GM23338 (cell line): ENCODE measurements around the gene FYB2. TPM values are rescaled to one million over a fixed set of nuclear protein-coding genes. Genes with fewer than 3 reads are reported as not detected.

Experiments
- ATAC-seq: fragments of 200-7000 bp; cut with Tn5 transposase; 3 replicates; pipeline ENCODE4 v1.9.1; 2020
- DNase-seq: peaks from one replicate; pipeline ENCODE4 v3.0.0-alpha.2; 2015; ENCODE audit warnings: low spot score
- H2AFZ ChIP-seq: fragments of 200-600 bp; sonication (generic); 2 replicates; pipeline ENCODE4 v1.8.0; 2016; ENCODE audit warnings: antibody characterized with exemption, mild to moderate bottlenecking, moderate library complexity
- H3F3A ChIP-seq: fragments of 200-600 bp; sonication (generic); replicated peaks from 2 replicates; pipeline ENCODE4 v1.8.0; 2017; ENCODE audit warnings: antibody characterized with exemption, mixed run types, low read depth
- H3K27ac ChIP-seq: fragments of 200-600 bp; sonication (generic); 2 replicates; pipeline ENCODE4 v1.6.1; 2016; ENCODE audit warnings: low read depth
- H3K27me3 ChIP-seq: fragments of 200-600 bp; sonication (generic); 2 replicates; pipeline ENCODE4 v1.8.0; 2016; ENCODE audit warnings: mild to moderate bottlenecking, mixed run types, moderate library complexity; ENCODE audit not compliant: insufficient read depth
- H3K36me3 ChIP-seq: fragments of 200-600 bp; sonication (generic); 2 replicates; pipeline ENCODE4 v1.8.0; 2016; ENCODE audit warnings: mild to moderate bottlenecking; ENCODE audit not compliant: insufficient read depth
- H3K4me1 ChIP-seq: fragments of 200-600 bp; sonication (generic); 2 replicates; pipeline ENCODE4 v1.8.0; 2016; ENCODE audit warnings: mild to moderate bottlenecking, moderate library complexity; ENCODE audit not compliant: insufficient read depth
- H3K4me2 ChIP-seq: fragments of 200-600 bp; sonication (generic); 2 replicates; pipeline ENCODE4 v1.7.1; 2017; ENCODE audit warnings: mixed run types
- H3K4me3 ChIP-seq: fragments of 200-600 bp; sonication (generic); 2 replicates; pipeline ENCODE4 v1.6.1; 2016; ENCODE audit warnings: mixed run types
- H3K79me2 ChIP-seq: fragments of 200-600 bp; sonication (generic); replicated peaks from 2 replicates; pipeline ENCODE4 v1.8.0; 2017; ENCODE audit warnings: mild to moderate bottlenecking; ENCODE audit not compliant: insufficient read depth
- H3K9me2 ChIP-seq: fragments of 200-600 bp; sonication (generic); 2 replicates; pipeline ENCODE4 v1.8.0; 2017; ENCODE audit not compliant: insufficient read depth
- H4K20me1 ChIP-seq: fragments of 200-600 bp; sonication (generic); replicated peaks from 2 replicates; pipeline ENCODE4 v1.8.0; 2017; ENCODE audit warnings: mild to moderate bottlenecking; ENCODE audit not compliant: insufficient read depth
- H3K27ac Mint-ChIP-seq: 2 replicates; pipeline ENCODE4 v1.8.0; 2020; ENCODE audit warnings: inconsistent platforms, mild to moderate bottlenecking, moderate library complexity, mixed read lengths
- H3K27me3 Mint-ChIP-seq: 3 replicates; pipeline ENCODE4 v1.8.0; 2022; ENCODE audit warnings: low read depth, mild to moderate bottlenecking, moderate library complexity, mixed read lengths, inconsistent platforms; ENCODE audit not compliant: insufficient read depth, poor library complexity
- H3K36me3 Mint-ChIP-seq: 3 replicates; pipeline ENCODE4 v1.8.0; 2021; ENCODE audit warnings: low read depth, mild to moderate bottlenecking, inconsistent platforms, moderate library complexity, mixed read lengths
- H3K4me1 Mint-ChIP-seq: 3 replicates; pipeline ENCODE4 v1.8.0; 2020; ENCODE audit warnings: mild to moderate bottlenecking, inconsistent platforms, mixed read lengths
- H3K4me3 Mint-ChIP-seq: 3 replicates; pipeline ENCODE4 v1.8.0; 2021; ENCODE audit warnings: moderate library complexity, mild to moderate bottlenecking, inconsistent platforms, mixed read lengths
- H3K9me3 Mint-ChIP-seq: 3 replicates; pipeline ENCODE4 v1.8.0; 2020; ENCODE audit warnings: moderate library complexity, mild to moderate bottlenecking, inconsistent platforms, mixed read lengths
- CREB1 ChIP-seq: fragments of 250-450 bp; sonication (Bioruptor Pico); IDR thresholded peaks from 2 replicates; pipeline ENCODE4 v1.5.0; 2020; ENCODE audit warnings: low read depth, mild to moderate bottlenecking, moderate library complexity
- EZH2 ChIP-seq: fragments of 200-600 bp; sonication (generic); IDR thresholded peaks from one replicate; pipeline ENCODE4 v1.8.0; 2017; ENCODE audit warnings: antibody characterized with exemption, mild to moderate bottlenecking, low read depth; ENCODE audit not compliant: unreplicated experiment
- EZH2phosphoT487 ChIP-seq: fragments of 200-600 bp; sonication (generic); IDR thresholded peaks from one replicate; pipeline ENCODE4 v1.8.1; 2018; ENCODE audit warnings: antibody characterized with exemption; ENCODE audit not compliant: unreplicated experiment
- JUNB ChIP-seq: IDR thresholded peaks from one replicate; pipeline ENCODE4 v1.6.1; 2016; ENCODE audit warnings: antibody characterized with exemption; ENCODE audit not compliant: unreplicated experiment
- NANOG ChIP-seq: IDR thresholded peaks from 2 replicates; pipeline ENCODE4 v1.6.1; 2016; ENCODE audit warnings: antibody characterized with exemption, borderline replicate concordance
- POLR2AphosphoS5 ChIP-seq: IDR thresholded peaks from 2 replicates; pipeline ENCODE4 v1.6.1; 2016; ENCODE audit warnings: antibody characterized with exemption, low read depth
- STAT1 ChIP-seq: IDR thresholded peaks from one replicate; pipeline ENCODE4 v1.6.1; 2016; ENCODE audit warnings: antibody characterized with exemption; ENCODE audit not compliant: unreplicated experiment
- ZNF114 ChIP-seq: fragments of 250-450 bp; sonication (Bioruptor Pico); IDR thresholded peaks from 2 replicates; pipeline ENCODE4 v1.5.0; 2020; ENCODE audit warnings: mild to moderate bottlenecking, moderate library complexity
- ZNF331 ChIP-seq: fragments of 250-450 bp; sonication (Bioruptor Pico); IDR thresholded peaks from 2 replicates; pipeline ENCODE4 v1.5.0; 2020; ENCODE audit warnings: low read depth, mild to moderate bottlenecking, moderate library complexity
- polyA plus RNA-seq: library from polyadenylated mRNA; unstranded; fragments of >200 nt; fragmentation: Nextera tagmentation; extraction: Ambion mirVana; gene quantifications from 2 replicates; pipeline ENCODE4 v1.2.1, GENCODE V29; 2016
- total RNA-seq: library from RNA; depleted of rRNA; stranded (reverse); fragments of >200 nt; shearing (Covaris generic); gene quantifications from 2 replicates; pipeline ENCODE4 v1.2.3, GENCODE V29; 2014
- TF ChIP-seq, protein P1 (sequence below): fragments of 250-450 bp; sonication (Bioruptor Pico); IDR thresholded peaks from 2 replicates; pipeline ENCODE4 v1.5.0; 2020; ENCODE audit warnings: mild to moderate bottlenecking, moderate library complexity
- TF ChIP-seq, protein P2 (sequence below): IDR thresholded peaks from 2 replicates; pipeline ENCODE4 v1.6.1; 2016; ENCODE audit warnings: antibody characterized with exemption
- TF ChIP-seq, protein P3 (sequence below), 2 experiments: fragments of 200-600 bp in 1 of 2; sonication (generic) in 1 of 2; conservative IDR thresholded peaks; 2 replicates each; pipeline versions ENCODE4 v1.5.1 to v1.6.1; 2016 to 2017; ENCODE audit warnings: antibody characterized with exemption in 2 of 2, low read depth in 2 of 2, mild to moderate bottlenecking in 2 of 2, moderate library complexity in 1 of 2
- TF ChIP-seq, protein P4 (sequence below): IDR thresholded peaks from one replicate; pipeline ENCODE4 v1.6.1; 2018; ENCODE audit warnings: antibody characterized with exemption; ENCODE audit not compliant: unreplicated experiment

FYB2 gene
- total and polyA plus RNA-seq, 2 experiments from 2014 or later: 0.39 TPM; not detected in 1

DNA sequence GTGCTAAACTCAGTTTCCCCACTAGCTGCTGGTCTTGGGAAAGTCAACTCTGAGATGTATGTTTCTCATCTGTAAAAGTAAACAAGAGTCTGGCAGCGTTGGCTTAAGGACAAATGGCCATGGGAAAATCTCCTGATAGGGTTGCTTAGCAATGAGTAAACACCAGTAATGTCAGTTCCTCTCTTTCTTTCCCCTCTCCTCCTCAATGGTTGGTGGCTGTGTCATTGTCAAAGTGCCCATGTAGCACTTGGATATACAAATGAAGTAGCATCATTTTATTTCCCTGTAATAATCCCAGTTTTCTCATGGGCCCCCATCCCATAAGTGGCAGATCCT, 2.2 kb upstream of the FYB2 start:
- peaks cover 8% of the 10 kb centered on the region; the same call in 1 of the 2 replicates for H3K4me1 ChIP-seq
- no peaks in the 10 kb centered on the region for H3K9me3 Mint-ChIP-seq
- no peak for TF ChIP-seq ZNF114 (CRISPR knock-in tag)
- TF ChIP-seq CREB1: no peak
- TF ChIP-seq EZH2phosphoT487: no peak
- TF ChIP-seq, protein P1, sequence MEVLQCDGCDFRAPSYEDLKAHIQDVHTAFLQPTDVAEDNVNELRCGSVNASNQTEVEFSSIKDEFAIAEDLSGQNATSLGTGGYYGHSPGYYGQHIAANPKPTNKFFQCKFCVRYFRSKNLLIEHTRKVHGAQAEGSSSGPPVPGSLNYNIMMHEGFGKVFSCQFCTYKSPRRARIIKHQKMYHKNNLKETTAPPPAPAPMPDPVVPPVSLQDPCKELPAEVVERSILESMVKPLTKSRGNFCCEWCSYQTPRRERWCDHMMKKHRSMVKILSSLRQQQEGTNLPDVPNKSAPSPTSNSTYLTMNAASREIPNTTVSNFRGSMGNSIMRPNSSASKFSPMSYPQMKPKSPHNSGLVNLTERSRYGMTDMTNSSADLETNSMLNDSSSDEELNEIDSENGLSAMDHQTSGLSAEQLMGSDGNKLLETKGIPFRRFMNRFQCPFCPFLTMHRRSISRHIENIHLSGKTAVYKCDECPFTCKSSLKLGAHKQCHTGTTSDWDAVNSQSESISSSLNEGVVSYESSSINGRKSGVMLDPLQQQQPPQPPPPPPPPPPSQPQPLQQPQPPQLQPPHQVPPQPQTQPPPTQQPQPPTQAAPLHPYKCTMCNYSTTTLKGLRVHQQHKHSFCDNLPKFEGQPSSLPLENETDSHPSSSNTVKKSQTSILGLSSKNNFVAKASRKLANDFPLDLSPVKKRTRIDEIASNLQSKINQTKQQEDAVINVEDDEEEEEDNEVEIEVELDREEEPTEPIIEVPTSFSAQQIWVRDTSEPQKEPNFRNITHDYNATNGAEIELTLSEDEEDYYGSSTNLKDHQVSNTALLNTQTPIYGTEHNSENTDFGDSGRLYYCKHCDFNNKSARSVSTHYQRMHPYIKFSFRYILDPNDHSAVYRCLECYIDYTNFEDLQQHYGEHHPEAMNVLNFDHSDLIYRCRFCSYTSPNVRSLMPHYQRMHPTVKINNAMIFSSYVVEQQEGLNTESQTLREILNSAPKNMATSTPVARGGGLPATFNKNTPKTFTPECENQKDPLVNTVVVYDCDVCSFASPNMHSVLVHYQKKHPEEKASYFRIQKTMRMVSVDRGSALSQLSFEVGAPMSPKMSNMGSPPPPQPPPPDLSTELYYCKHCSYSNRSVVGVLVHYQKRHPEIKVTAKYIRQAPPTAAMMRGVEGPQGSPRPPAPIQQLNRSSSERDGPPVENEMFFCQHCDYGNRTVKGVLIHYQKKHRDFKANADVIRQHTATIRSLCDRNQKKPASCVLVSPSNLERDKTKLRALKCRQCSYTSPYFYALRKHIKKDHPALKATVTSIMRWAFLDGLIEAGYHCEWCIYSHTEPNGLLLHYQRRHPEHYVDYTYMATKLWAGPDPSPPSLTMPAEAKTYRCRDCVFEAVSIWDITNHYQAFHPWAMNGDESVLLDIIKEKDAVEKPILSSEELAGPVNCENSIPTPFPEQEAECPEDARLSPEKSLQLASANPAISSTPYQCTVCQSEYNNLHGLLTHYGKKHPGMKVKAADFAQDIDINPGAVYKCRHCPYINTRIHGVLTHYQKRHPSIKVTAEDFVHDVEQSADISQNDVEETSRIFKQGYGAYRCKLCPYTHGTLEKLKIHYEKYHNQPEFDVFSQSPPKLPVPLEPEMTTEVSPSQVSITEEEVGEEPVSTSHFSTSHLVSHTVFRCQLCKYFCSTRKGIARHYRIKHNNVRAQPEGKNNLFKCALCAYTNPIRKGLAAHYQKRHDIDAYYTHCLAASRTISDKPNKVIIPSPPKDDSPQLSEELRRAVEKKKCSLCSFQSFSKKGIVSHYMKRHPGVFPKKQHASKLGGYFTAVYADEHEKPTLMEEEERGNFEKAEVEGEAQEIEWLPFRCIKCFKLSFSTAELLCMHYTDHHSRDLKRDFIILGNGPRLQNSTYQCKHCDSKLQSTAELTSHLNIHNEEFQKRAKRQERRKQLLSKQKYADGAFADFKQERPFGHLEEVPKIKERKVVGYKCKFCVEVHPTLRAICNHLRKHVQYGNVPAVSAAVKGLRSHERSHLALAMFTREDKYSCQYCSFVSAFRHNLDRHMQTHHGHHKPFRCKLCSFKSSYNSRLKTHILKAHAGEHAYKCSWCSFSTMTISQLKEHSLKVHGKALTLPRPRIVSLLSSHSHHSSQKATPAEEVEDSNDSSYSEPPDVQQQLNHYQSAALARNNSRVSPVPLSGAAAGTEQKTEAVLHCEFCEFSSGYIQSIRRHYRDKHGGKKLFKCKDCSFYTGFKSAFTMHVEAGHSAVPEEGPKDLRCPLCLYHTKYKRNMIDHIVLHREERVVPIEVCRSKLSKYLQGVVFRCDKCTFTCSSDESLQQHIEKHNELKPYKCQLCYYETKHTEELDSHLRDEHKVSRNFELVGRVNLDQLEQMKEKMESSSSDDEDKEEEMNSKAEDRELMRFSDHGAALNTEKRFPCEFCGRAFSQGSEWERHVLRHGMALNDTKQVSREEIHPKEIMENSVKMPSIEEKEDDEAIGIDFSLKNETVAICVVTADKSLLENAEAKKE (CRISPR knock-in tag): no peak
- no peak for TF ChIP-seq NANOG
- TF ChIP-seq, protein P2, sequence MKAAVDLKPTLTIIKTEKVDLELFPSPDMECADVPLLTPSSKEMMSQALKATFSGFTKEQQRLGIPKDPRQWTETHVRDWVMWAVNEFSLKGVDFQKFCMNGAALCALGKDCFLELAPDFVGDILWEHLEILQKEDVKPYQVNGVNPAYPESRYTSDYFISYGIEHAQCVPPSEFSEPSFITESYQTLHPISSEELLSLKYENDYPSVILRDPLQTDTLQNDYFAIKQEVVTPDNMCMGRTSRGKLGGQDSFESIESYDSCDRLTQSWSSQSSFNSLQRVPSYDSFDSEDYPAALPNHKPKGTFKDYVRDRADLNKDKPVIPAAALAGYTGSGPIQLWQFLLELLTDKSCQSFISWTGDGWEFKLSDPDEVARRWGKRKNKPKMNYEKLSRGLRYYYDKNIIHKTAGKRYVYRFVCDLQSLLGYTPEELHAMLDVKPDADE: no peak
- TF ChIP-seq, protein P3, sequence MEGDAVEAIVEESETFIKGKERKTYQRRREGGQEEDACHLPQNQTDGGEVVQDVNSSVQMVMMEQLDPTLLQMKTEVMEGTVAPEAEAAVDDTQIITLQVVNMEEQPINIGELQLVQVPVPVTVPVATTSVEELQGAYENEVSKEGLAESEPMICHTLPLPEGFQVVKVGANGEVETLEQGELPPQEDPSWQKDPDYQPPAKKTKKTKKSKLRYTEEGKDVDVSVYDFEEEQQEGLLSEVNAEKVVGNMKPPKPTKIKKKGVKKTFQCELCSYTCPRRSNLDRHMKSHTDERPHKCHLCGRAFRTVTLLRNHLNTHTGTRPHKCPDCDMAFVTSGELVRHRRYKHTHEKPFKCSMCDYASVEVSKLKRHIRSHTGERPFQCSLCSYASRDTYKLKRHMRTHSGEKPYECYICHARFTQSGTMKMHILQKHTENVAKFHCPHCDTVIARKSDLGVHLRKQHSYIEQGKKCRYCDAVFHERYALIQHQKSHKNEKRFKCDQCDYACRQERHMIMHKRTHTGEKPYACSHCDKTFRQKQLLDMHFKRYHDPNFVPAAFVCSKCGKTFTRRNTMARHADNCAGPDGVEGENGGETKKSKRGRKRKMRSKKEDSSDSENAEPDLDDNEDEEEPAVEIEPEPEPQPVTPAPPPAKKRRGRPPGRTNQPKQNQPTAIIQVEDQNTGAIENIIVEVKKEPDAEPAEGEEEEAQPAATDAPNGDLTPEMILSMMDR (conservative IDR thresholded peaks at IDR 0.05; ENCODE audit: low read depth in 2 of 2): no peak
- TF ChIP-seq STAT1: no peak
- TF ChIP-seq EZH2: no peak
- TF ChIP-seq POLR2AphosphoS5: no peak
- TF ChIP-seq ZNF331: no peak
- TF ChIP-seq, protein P4, sequence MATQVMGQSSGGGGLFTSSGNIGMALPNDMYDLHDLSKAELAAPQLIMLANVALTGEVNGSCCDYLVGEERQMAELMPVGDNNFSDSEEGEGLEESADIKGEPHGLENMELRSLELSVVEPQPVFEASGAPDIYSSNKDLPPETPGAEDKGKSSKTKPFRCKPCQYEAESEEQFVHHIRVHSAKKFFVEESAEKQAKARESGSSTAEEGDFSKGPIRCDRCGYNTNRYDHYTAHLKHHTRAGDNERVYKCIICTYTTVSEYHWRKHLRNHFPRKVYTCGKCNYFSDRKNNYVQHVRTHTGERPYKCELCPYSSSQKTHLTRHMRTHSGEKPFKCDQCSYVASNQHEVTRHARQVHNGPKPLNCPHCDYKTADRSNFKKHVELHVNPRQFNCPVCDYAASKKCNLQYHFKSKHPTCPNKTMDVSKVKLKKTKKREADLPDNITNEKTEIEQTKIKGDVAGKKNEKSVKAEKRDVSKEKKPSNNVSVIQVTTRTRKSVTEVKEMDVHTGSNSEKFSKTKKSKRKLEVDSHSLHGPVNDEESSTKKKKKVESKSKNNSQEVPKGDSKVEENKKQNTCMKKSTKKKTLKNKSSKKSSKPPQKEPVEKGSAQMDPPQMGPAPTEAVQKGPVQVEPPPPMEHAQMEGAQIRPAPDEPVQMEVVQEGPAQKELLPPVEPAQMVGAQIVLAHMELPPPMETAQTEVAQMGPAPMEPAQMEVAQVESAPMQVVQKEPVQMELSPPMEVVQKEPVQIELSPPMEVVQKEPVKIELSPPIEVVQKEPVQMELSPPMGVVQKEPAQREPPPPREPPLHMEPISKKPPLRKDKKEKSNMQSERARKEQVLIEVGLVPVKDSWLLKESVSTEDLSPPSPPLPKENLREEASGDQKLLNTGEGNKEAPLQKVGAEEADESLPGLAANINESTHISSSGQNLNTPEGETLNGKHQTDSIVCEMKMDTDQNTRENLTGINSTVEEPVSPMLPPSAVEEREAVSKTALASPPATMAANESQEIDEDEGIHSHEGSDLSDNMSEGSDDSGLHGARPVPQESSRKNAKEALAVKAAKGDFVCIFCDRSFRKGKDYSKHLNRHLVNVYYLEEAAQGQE: no peak
- TF ChIP-seq JUNB: no peak
- no peaks in the 10 kb centered on the region for H3K36me3 ChIP-seq
- peaks cover 9% of the 10 kb centered on the region; the same call in 1 of the 2 replicates for H3K9me2 ChIP-seq
- H4K20me1 ChIP-seq: 0 out of 2 replicates have a peak, but pooled peaks cover 4% of the 10 kb centered on the region
- no peak overlapping the region for H3K27ac Mint-ChIP-seq
- no peak overlapping the region for H3K4me2 ChIP-seq
- no peak overlapping the region for H2AFZ ChIP-seq
- H3K27ac ChIP-seq: no peak overlapping the region
- DNase-seq (no peak), ATAC-seq (no peak)
- H3K4me3 ChIP-seq: no peak overlapping the region
- no peaks in the 10 kb centered on the region for H3K79me2 ChIP-seq
- H3K4me1 Mint-ChIP-seq: peaks cover 22% of the 10 kb centered on the region
- H3K27me3 Mint-ChIP-seq: peaks cover 6% of the 10 kb centered on the region
- no peak overlapping the region for H3K4me3 Mint-ChIP-seq
- no peaks in the 10 kb centered on the region for H3K36me3 Mint-ChIP-seq
- no peaks in the 10 kb centered on the region for H3F3A ChIP-seq
- H3K27me3 ChIP-seq: no peaks in the 10 kb centered on the region
